Bronchial epithelial cell (primary cell): ENCODE data around the gene CMTM8. TPM values are rescaled to one million over a fixed set of nuclear protein-coding genes. Genes with fewer than 3 reads are reported as not detected.

Source experiments
- DNase-seq: peaks from one replicate; pipeline ENCODE4 v3.0.0-alpha.2; 2010; ENCODE audit warnings: low read depth
- FAIRE-seq: peaks from 2 replicates; lab custom pipeline; 2011; peaks lifted over from hg19 to GRCh38; lab: Jason Lieb, UNC
- H3K27me3 ChIP-seq: 2 replicates; pipeline ENCODE4 v1.5.1; 2011; ENCODE audit warnings: low read length; ENCODE audit not compliant: control insufficient read depth, insufficient read depth
- H3K36me3 ChIP-seq: 2 replicates; pipeline ENCODE4 v1.5.1; 2011; ENCODE audit warnings: low read length; ENCODE audit not compliant: control insufficient read depth, insufficient read depth
- H3K4me3 ChIP-seq: 2 replicates; pipeline ENCODE4 v1.5.1; 2011; ENCODE audit warnings: mild to moderate bottlenecking, low read depth, low read length, control low read depth
- total RNA-seq: library from RNA; depleted of rRNA; stranded (reverse); fragments of >200 nt; gene quantifications from 2 replicates; pipeline ENCODE4 v1.2.1, GENCODE V29; 2014
- TF ChIP-seq, protein P1 (sequence below): IDR thresholded peaks from 2 replicates; pipeline ENCODE4 v1.5.1; 2011; ENCODE audit warnings: mild to moderate bottlenecking, moderate library complexity, low read length, control low read depth, inconsistent platforms; ENCODE audit not compliant: insufficient read depth, severe bottlenecking

Gene CMTM8
- total RNA-seq, 1 donor from 2014 or later, result 0.79 TPM

DNA sequence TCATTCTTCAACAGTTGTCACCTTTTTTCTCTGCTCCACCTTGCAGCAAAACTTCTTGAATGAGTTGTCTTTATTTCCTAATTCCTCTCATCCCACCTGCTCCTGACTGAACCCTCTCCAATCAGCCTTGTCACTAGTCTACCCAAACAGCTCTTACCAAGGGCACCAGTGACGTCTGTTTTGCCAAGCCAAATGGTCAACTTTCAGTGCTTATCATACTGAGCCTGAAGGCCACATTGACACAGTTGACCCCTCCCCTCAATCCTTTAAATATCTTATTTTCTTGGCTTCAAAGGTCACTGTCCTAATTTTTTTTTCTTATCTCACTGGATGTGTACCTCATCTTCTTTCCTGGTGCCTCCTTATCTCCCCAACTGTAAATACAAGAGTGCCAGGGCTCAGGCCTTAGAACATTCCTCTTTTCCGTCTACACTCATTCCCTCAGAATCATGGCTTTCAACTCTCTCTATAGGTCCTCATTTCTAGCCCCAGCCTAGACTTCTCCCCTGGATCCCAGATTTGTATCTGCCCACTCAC, 43.2 kb downstream of the CMTM8 start:
- TF ChIP-seq, protein P1, sequence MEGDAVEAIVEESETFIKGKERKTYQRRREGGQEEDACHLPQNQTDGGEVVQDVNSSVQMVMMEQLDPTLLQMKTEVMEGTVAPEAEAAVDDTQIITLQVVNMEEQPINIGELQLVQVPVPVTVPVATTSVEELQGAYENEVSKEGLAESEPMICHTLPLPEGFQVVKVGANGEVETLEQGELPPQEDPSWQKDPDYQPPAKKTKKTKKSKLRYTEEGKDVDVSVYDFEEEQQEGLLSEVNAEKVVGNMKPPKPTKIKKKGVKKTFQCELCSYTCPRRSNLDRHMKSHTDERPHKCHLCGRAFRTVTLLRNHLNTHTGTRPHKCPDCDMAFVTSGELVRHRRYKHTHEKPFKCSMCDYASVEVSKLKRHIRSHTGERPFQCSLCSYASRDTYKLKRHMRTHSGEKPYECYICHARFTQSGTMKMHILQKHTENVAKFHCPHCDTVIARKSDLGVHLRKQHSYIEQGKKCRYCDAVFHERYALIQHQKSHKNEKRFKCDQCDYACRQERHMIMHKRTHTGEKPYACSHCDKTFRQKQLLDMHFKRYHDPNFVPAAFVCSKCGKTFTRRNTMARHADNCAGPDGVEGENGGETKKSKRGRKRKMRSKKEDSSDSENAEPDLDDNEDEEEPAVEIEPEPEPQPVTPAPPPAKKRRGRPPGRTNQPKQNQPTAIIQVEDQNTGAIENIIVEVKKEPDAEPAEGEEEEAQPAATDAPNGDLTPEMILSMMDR, result no peak
- no peaks in the 10 kb centered on the region for H3K27me3 ChIP-seq
- no peaks in the 10 kb centered on the region for H3K36me3 ChIP-seq
- FAIRE-seq (no peak), DNase-seq (no peak)
- no peak overlapping the region for H3K4me3 ChIP-seq

DNA sequence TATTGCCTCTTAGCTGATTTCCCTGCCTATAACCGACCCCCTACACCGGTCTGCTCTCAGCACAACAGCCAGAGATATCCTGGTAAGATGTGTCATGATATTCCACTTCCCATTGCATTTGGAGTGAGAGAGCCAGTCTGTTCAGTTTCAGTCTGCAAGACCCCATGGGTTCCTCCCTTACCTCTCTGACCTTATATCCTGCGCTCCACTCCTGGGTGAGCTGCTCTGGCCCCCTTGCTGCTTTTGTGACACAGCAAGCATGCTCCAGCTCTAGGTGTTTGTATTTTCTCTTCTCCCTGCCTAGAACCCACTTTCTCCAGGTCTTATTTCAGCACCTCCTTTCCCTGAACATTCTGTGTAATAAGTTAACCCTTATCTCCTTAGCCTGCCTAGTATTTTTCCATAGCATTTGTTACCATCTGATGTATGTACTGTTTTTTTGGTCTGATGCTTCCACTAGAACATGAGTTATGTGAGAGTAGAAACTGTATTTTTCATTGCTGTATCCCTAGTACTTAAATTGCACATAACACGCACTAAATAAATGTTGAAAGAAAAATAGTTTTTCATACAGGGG, 44.2 kb downstream of the CMTM8 start:
- no peak for FAIRE-seq
- no peaks in the 10 kb centered on the region for H3K27me3 ChIP-seq
- TF ChIP-seq, protein P1, result no peak
- no peak for DNase-seq
- no peaks in the 10 kb centered on the region for H3K36me3 ChIP-seq
- no peak overlapping the region for H3K4me3 ChIP-seq

DNA sequence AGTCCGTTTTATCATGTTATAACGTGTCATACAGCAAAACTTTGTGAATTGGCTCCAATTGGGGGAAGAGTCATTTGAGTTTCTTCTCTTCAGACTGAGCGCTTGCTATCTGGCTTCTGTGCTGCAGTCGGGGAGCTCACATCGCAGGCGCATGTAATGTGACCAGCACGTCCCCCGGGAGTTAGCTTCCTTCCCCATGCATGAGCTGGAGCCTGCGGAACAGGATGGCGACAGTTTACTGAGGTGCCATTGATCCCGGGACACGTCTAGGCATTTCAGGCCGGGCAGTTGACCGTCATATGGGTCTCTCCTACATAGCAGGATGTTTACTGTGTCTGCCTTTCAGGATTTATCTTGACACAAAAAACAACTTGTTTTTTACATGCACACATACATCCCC, 44.8 kb downstream of the CMTM8 start:
- no peak for FAIRE-seq

DNA sequence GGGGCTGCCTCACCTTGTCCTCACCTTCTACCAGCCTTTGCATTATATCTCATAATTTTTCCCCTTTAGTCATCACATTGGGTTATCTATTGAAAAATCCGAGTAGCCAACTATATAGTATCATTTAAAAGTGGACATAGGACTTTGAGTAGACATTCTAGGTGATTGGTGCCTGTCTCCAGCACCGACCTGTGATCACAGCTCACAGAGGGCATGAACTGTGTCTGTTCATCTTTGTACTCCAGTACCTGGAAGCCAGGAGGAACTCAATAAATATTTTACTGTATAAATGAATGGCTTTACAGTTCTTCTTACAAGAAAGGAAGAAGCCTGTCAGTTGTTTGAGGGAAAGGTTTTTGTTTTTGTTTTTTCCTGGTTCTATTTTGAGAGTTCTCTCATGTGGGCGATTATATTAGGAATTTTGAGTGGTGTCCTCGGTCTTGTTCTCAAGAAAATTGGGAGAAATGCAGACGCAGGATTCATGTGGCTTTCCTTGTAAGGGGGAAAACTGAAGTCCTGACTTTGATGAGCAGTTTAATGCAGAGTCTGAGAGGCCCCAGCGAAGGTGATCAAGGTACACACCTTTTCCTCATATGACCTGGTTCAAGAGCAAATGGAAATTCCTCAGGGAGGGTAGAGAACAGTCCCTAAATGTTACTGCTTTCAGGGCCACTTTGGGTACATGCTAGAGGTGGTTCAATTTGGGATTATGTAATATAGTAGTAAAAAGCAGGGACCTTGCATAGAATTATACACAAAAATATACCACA, 46.1 kb downstream of the CMTM8 start:
- TF ChIP-seq, protein P1, result no peak
- H3K4me3 ChIP-seq, result no peak overlapping the region
- no peaks in the 10 kb centered on the region for H3K27me3 ChIP-seq
- no peaks in the 10 kb centered on the region for H3K36me3 ChIP-seq
- DNase-seq, result no peak
- FAIRE-seq, result no peak

More for the DNA sequence above, 44.8 kb downstream of the CMTM8 start:
- TF ChIP-seq, protein P1, result no peak
- H3K4me3 ChIP-seq, result no peak overlapping the region
- DNase-seq, result no peak
- no peaks in the 10 kb centered on the region for H3K36me3 ChIP-seq
- no peaks in the 10 kb centered on the region for H3K27me3 ChIP-seq

DNA sequence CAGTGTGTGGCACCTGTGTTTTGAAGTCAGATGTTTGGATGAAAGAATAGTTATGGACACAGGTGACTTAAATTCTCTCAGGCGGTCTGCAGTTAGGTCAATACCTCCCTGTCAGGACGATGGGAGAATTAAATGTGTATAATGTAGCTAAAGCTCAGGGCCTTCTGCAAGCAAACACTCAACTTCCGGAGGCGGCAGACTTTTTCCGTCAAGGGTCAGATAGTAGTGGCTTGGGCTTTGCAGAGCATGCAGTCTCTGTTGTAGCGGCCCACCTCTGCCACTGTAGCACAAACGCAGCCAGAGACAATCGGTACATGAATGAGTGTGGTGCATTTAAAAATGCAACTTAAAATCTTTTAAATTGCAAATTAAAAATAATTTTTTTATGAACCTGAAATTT, 47.4 kb downstream of the CMTM8 start:
- Histone ChIP-seq H3K4me3 (no peak overlapping the region), H3K36me3 (no peaks in the 10 kb centered on the region), H3K27me3 (no peaks in the 10 kb centered on the region)
- TF ChIP-seq, protein P1, result no peak
- no peak for DNase-seq
- FAIRE-seq, result no peak
